Chondrocyte (in vitro differentiated cells): ENCODE results near the gene CCDC51. TPM values are rescaled to one million over a fixed set of nuclear protein-coding genes. Genes with fewer than 3 reads are reported as not detected.
"Not testable (repeated sequence)": the region's sequence is repeated elsewhere in the genome, so short reads cannot be mapped to it uniquely, and the experiment has no call there.

ENCODE experiments used
- DNase-seq: peaks from one replicate; pipeline ENCODE4 v3.0.0; 2021; ENCODE audit warnings: mixed read lengths, low spot score
- H3K27ac Mint-ChIP-seq: one replicate; pipeline ENCODE4 v1.8.0; 2021; ENCODE audit warnings: mild to moderate bottlenecking, moderate library complexity, mixed read lengths; ENCODE audit not compliant: unreplicated experiment
- H3K27me3 Mint-ChIP-seq: 2 replicates; pipeline ENCODE4 v1.8.0; 2021; ENCODE audit warnings: low read depth, mixed read lengths
- H3K36me3 Mint-ChIP-seq: 2 replicates; pipeline ENCODE4 v1.8.0; 2021; ENCODE audit warnings: low read depth, mixed read lengths
- H3K4me1 Mint-ChIP-seq: 2 replicates; pipeline ENCODE4 v1.8.0; 2021; ENCODE audit warnings: low read depth, mild to moderate bottlenecking, mixed read lengths
- H3K4me3 Mint-ChIP-seq: one replicate; pipeline ENCODE4 v1.8.0; 2021; ENCODE audit warnings: mild to moderate bottlenecking, moderate library complexity, mixed read lengths; ENCODE audit not compliant: unreplicated experiment
- H3K9me3 Mint-ChIP-seq: 2 replicates; pipeline ENCODE4 v1.8.0; 2021; ENCODE audit warnings: low read depth, mixed read lengths
- CTCF ChIP-seq: fragments of 200-600 bp; sonication (generic); IDR thresholded peaks from 2 replicates; pipeline ENCODE4 v1.5.0; 2021; ENCODE audit warnings: antibody characterized with exemption, mild to moderate bottlenecking, moderate library complexity
- long read RNA-seq: library from polyadenylated mRNA; stranded (forward); transcript quantifications from one replicate; pipeline ENCODE4 v2.0.0, GENCODE V29; 2021
- total RNA-seq: library from RNA; stranded (reverse); gene quantifications from 3 replicates; pipeline ENCODE4 v1.2.1, GENCODE V29; 2021

CCDC51 gene
- 13.3 to 25.8 TPM (median 23.9 TPM) in 3 replicates for total RNA-seq
- long read RNA-seq, transcript CCDC51-206 (4 exons, 1,461 nt) = minor isoform, 8 of 44 reads
- long read RNA-seq, transcript CCDC51-201 (4 exons, 1,560 nt) = major isoform, 10 of 44 reads
- long read RNA-seq, partial matches to known transcripts = 19 of 44 reads
- long read RNA-seq, other reads (novel, unspliced or antisense) = 5 of 44 reads

- Mint-ChIP-seq H3K27me3 (no peaks in the 10 kb centered on the region), H3K9me3 (no peaks in the 10 kb centered on the region), H3K27ac (peak within 1 kb of the TSS; percentile 93), H3K4me1 (peaks cover 31% of the 10 kb centered on the region), H3K36me3 (peaks cover 5% of the 10 kb centered on the region), H3K4me3 (peak within 1 kb of the TSS; percentile 92)
- DNase-seq = peak; percentile 99
- TF ChIP-seq CTCF = peak; percentile 17
These were observed at the start of gene CCDC51, which contains the start of gene TMA7 for GRCh38 chr3:48439820-48440589. TSS of gene CCDC51 (minus strand) at chr3:48440119. CDS start at chr3:48435128, 4,991 bp downstream. TSS of gene TMA7 (plus strand) at chr3:48440257. CDS start at chr3:48440297, 40 bp downstream.

DNA sequence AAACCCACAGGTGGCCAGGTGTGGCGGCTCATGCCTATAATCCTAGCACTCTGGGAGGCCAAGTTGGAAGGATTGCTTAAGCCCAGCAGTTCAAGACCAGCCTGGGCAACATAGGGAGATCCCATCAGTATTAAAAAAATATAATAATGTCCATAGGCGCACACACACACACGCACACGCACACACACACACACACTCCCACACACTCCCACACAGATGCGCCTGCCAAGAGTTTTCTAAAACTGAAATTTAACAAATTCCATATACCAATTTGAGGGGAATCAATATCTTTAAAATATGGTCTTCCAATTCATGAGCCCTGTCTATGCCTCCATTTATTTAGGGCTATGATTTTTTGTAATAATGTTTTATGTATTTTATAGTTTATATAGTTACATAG is 47.0 kb upstream of the CCDC51 start:
- Mint-ChIP-seq H3K4me1 (no peaks in the 10 kb centered on the region), H3K9me3 (no peaks in the 10 kb centered on the region), H3K27me3 (no peaks in the 10 kb centered on the region), H3K27ac (no peak overlapping the region), H3K36me3 (no peaks in the 10 kb centered on the region), H3K4me3 (no peak overlapping the region)
- DNase-seq = no peak
- no peak for TF ChIP-seq CTCF

DNA sequence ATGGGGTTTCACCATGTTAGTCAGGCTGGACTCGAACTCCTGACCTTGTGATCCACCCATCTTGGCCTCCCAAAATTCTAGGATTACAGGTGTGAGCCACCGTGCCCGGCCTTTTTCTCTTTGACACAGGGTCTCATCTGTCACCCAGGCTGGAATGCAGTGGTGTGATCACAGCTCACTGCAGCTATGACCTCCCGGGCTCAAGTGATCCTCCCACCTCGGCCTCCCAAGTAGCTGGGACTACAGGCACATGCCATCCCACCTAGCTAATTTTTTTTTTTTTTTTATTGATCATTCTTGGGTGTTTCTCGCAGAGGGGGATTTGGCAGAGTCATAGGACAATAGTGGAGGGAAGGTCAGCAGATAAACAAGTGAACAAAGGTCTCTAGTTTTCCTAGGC is 42.9 kb upstream of the CCDC51 start:
- H3K36me3 Mint-ChIP-seq, H3K27ac Mint-ChIP-seq, H3K9me3 Mint-ChIP-seq, H3K4me3 Mint-ChIP-seq, H3K4me1 Mint-ChIP-seq, DNase-seq, H3K27me3 Mint-ChIP-seq: not testable (repeated sequence)

- DNase-seq, H3K4me1 Mint-ChIP-seq, H3K4me3 Mint-ChIP-seq, H3K27ac Mint-ChIP-seq, H3K27me3 Mint-ChIP-seq, H3K9me3 Mint-ChIP-seq, H3K36me3 Mint-ChIP-seq: not testable (repeated sequence)
These were observed 41.0 kb upstream of the CCDC51 start for GRCh38 chr3:48480891-48481290.

GRCh38 chr3:48478626-48479555 is 39.0 kb upstream of the CCDC51 start:
- Mint-ChIP-seq H3K36me3 (peaks cover 4% of the 10 kb centered on the region), H3K27me3 (no peaks in the 10 kb centered on the region), H3K4me1 (no peaks in the 10 kb centered on the region), H3K4me3 (no peak overlapping the region), H3K9me3 (no peaks in the 10 kb centered on the region), H3K27ac (no peak overlapping the region)
- no peak for DNase-seq
- TF ChIP-seq CTCF = no peak
